Measurements from ENCODE around the gene RPP40.
A peak's percentile ranks its signal among the peaks of the same experiment; 100 is the strongest.

RPP40 gene

GRCh38 chr6:4964675-4965561 lies 38.9 kb downstream of the RPP40 start:
- no peak for DNase-seq (ENCODE audit: low read depth)
- TF ChIP-seq, protein P1, sequence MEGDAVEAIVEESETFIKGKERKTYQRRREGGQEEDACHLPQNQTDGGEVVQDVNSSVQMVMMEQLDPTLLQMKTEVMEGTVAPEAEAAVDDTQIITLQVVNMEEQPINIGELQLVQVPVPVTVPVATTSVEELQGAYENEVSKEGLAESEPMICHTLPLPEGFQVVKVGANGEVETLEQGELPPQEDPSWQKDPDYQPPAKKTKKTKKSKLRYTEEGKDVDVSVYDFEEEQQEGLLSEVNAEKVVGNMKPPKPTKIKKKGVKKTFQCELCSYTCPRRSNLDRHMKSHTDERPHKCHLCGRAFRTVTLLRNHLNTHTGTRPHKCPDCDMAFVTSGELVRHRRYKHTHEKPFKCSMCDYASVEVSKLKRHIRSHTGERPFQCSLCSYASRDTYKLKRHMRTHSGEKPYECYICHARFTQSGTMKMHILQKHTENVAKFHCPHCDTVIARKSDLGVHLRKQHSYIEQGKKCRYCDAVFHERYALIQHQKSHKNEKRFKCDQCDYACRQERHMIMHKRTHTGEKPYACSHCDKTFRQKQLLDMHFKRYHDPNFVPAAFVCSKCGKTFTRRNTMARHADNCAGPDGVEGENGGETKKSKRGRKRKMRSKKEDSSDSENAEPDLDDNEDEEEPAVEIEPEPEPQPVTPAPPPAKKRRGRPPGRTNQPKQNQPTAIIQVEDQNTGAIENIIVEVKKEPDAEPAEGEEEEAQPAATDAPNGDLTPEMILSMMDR (conservative IDR thresholded peaks at IDR 0.05; ENCODE audit: low read length) = no peak

DNA sequence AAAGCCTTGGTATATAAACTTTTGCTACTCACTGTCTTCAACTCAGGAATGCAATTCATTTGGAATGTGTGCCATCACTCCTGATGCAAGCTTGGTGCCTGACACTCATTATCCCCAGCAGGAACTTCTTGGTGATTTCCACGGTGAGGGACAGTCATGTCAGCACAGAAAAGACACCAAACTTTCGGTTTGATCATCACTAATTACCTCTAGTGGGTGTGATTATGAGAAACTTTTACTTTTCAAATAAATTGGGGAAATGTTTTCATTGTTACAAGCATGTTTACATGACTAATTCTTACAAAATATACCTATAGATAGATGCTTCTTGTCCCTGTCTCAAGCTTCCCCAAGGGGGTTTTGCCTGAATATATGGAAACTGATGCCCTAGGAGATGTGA lies 40.9 kb downstream of the RPP40 start:
- DNase-seq (ENCODE audit: low read depth) = peak; percentile 37
- H3K4me3 ChIP-seq (ENCODE audit: low read length) = no peak overlapping the region
- TF ChIP-seq, protein P1 (conservative IDR thresholded peaks at IDR 0.05; ENCODE audit: low read length) = no peak

More at GRCh38 chr6:4964675-4965561, 38.9 kb downstream of the RPP40 start:
- H3K4me3 ChIP-seq (ENCODE audit: low read length) = no peak overlapping the region

DNA sequence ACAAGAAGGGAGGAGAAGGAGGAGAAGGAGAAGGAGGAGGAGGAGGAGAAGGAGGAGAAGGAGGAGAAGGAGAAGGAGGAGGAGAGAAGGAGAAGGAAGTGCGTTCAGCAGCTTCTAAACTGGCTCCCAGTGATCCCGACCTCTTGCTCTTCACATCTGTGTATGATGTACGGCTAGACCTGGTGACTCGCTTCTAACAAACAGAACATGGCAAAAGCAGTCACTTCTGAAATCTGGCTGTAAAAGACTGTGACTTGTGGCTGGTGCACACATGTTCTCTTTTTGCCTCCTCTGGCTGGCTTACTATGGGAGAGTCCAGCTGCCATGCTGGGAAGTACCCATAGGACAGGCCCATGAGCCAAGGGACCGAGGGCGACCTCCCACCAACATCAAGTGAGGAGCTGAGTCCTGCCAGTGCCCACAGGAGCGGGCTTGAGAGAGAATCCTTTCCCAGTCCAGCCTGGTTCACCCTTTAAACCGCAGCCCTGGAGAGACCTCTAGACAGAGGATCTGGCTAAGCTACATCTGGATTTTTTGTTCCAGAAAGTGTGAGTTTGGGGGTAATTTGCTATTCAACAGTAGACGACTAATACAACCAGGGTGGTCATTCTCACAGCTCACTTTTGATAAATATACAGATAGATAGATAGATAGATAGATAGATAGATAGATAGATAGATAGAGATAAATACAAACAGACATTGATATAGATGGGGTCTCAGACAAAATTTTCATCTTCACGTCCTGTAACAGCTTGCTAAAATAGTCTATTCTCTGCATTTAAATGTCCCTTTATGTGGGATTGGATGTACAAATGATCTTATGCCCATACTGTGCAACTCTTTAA lies 42.3 kb downstream of the RPP40 start:
- TF ChIP-seq, protein P1 (conservative IDR thresholded peaks at IDR 0.05; ENCODE audit: low read length) = no peak
- H3K4me3 ChIP-seq (ENCODE audit: low read length) = no peak overlapping the region
- DNase-seq (ENCODE audit: low read depth) = peak; percentile 21

DNA sequence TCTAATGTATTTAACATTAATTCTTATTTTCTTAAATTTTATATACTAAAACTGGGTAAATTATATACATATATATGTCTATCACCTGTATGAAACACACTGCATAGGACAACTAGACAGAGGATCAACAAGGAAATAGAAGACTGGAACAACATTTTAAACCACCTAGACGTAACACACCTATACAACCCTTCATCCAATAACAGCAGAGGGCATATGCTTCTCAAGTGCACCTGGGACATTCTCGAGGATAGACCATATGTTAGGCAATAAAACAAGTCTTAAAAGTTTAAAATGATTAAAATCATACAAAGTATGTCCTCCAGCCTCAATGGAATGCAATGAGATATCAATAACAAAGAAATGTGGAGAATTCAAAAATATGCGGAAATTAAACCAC lies 45.2 kb downstream of the RPP40 start:
- no peak overlapping the region for H3K4me3 ChIP-seq (ENCODE audit: low read length)
- TF ChIP-seq, protein P1 (conservative IDR thresholded peaks at IDR 0.05; ENCODE audit: low read length) = no peak
- DNase-seq (ENCODE audit: low read depth) = no peak

DNA sequence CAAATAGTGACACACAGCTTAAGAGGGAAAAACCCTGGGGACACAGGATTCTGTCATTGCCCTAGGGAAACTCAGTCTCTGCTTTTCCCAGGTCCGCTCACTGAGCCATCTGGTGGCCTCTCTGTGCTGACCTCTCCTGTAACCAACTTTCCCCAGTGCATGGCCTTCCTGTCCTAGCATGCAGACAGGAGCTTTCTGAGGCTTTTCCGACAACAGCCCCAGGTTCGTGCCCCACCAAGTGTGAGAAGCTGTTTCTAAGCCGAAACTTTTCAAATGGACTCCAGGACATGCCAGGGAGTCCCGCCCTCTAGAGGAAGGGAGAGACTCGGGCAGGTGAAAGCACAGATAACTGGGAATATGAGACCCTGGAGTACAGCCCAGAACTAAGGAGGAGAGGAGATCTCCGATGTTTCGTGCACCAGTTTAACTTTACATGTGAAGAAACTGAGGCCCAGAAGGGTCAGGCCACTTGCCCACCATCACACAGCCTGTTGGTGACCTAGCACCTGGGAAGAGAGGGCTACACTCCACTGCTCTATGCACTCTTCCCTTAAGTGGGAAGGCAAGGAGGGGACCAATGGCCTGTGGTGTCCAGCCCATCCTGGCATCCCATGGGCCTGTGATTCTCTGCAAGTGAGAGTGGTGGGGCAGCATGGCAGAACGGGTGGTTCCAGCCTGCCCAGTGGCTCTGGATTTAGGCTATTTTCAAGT lies 46.2 kb downstream of the RPP40 start:
- DNase-seq (ENCODE audit: low read depth) = no peak
- no peak overlapping the region for H3K4me3 ChIP-seq (ENCODE audit: low read length)
- TF ChIP-seq, protein P1 (conservative IDR thresholded peaks at IDR 0.05; ENCODE audit: low read length) = peak; percentile 27

DNA sequence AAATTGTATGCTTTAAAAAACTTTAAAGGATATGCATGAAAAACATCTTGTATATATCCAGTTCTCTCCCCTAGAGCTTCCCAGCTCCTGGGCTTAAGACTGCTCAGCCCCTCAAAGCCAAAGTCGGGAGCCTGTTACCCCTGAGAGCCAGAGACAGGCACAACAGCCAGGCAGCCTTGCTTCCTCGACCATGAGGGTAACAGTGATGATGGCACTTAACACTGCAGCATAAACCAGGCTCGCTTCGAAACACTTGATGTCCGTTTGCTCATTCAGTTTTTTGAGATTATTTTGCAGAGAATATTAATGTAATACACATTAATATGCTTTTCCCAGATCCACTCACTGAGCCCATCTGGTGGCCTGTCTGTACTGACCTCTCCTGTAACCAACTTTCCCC lies 47.2 kb downstream of the RPP40 start:
- no peak for DNase-seq (ENCODE audit: low read depth)
- TF ChIP-seq, protein P1 (conservative IDR thresholded peaks at IDR 0.05; ENCODE audit: low read length) = no peak
- no peak overlapping the region for H3K4me3 ChIP-seq (ENCODE audit: low read length)

Data from AG10803 (cell line).